Spleen (tissue), 11 donors: ENCODE measurements around the gene VMP1. TPM values are rescaled to one million over a fixed set of nuclear protein-coding genes. Genes with fewer than 3 reads are reported as not detected.
"Not testable (repeated sequence)": the region's sequence is repeated elsewhere in the genome, so short reads cannot be mapped to it uniquely, and the experiment has no call there.

Source experiments
- DNase-seq: peaks from one replicate; pipeline ENCODE4 v3.0.0-alpha.2; 2020
- H3K27ac ChIP-seq, 8 donors: fragments of 200-600 bp; sonication (generic) in 7 of 8; 1 replicate in 4 of 8; 2 replicates in 4 of 8; pipeline versions ENCODE4 v1.5.0 to v1.8.0; 2016 to 2021; ENCODE audit warnings: inconsistent platforms in 4 of 8, mild to moderate bottlenecking in 4 of 8, moderate library complexity in 1 of 8
- H3K27me3 ChIP-seq, 7 donors: fragments of 200-600 bp; sonication (generic) in 6 of 7; replicated peaks in 1 of 7; 1 replicate in 4 of 7; 2 replicates in 3 of 7; pipeline versions ENCODE4 v1.5.0 to v1.8.0; 2016 to 2021; ENCODE audit warnings: inconsistent platforms in 3 of 7, mild to moderate bottlenecking in 1 of 7
- H3K36me3 ChIP-seq, 6 donors: fragments of 200-600 bp; sonication (generic) in 5 of 6; 1 replicate in 4 of 6; 2 replicates in 2 of 6; pipeline versions ENCODE4 v1.5.0 to v1.8.0; 2016 to 2021; ENCODE audit warnings: inconsistent platforms in 2 of 6
- H3K4me1 ChIP-seq, 6 donors: fragments of 200-600 bp; sonication (generic) in 5 of 6; 1 replicate in 3 of 6; 2 replicates in 3 of 6; pipeline versions ENCODE4 v1.5.0 to v1.8.0; 2016 to 2021; ENCODE audit warnings: inconsistent platforms in 3 of 6
- H3K4me3 ChIP-seq, 8 donors: fragments of 200-600 bp; sonication (generic) in 7 of 8; 1 replicate in 4 of 8; 2 replicates in 4 of 8; pipeline versions ENCODE4 v1.5.0 to v1.8.0; 2016 to 2021; ENCODE audit warnings: inconsistent platforms in 4 of 8, mild to moderate bottlenecking in 4 of 8, moderate library complexity in 2 of 8
- H3K9me3 ChIP-seq, 8 donors: fragments of 200-600 bp; sonication (generic) in 7 of 8; 1 replicate in 4 of 8; 2 replicates in 4 of 8; pipeline versions ENCODE4 v1.5.0 to v1.8.0; 2016 to 2021; ENCODE audit warnings: inconsistent platforms in 4 of 8
- CTCF ChIP-seq, 11 experiments: fragments of 200-600 bp in 7 of 11; fragments of 450-650 bp in 4 of 11; sonication (generic) in 4 of 11; IDR thresholded peaks in 8 of 11; conservative IDR thresholded peaks in 3 of 11; 1 replicate in 7 of 11; 2 replicates in 4 of 11; pipeline versions ENCODE4 v1.4.0 to v1.8.0; 2016 to 2021; ENCODE audit warnings: antibody characterized with exemption in 11 of 11, inconsistent platforms in 4 of 11, mild to moderate bottlenecking in 1 of 11
- POLR2A ChIP-seq, 3 donors: fragments of 450-650 bp; IDR thresholded peaks; one replicate each; pipeline ENCODE4 v1.5.1; 2017; ENCODE audit warnings: antibody characterized with exemption in 3 of 3, mild to moderate bottlenecking in 1 of 3
- POLR2AphosphoS5 ChIP-seq, 3 donors: sonication (generic); formaldehyde crosslinking; IDR thresholded peaks; one replicate each; pipeline ENCODE4 v1.5.1; 2017; ENCODE audit warnings: antibody characterized with exemption in 3 of 3
- WGBS, 5 donors: extraction: QIAGEN DNeasy Blood & Tissue Kit in 3 of 5; methylation state at CpG; one replicate each; pipeline versions ENCODE4 v1.1.5 to v1.1.7; 2013 to 2018; 5-methylcytosine and 5-hydroxymethylcytosine counted together
- intact Hi-C: fragments of 100-400 bp; cut with DNase I; formaldehyde crosslinking; loops from one replicate; pipeline ENCODE4 v1.15.0; 2023; ENCODE audit warnings: low total_unique reads
- polyA plus RNA-seq, 3 donors: library from polyadenylated mRNA; stranded (reverse); fragments of 200-250 nt; gene quantifications; one replicate each; pipeline ENCODE4 v1.2.1, GENCODE V29; 2013
- total RNA-seq, 7 donors: library from RNA; depleted of rRNA in 3 of 7; stranded (reverse); fragments of >200 nt in 3 of 7; fragmentation: NEBNext Ultra II Directional in 4 of 7; extraction: Animal tissue kit (Norgen Biotek cat#: 25700) in 4 of 7; gene quantifications; one replicate each; pipeline versions ENCODE4 v1.1.0 to v1.2.1, GENCODE V29; 2016 to 2021
- donor health status: healthy with polysubstance abuse.
- donor health status: DM: no; HTN: no; CAD: no; lungs with moderate emphysema.
- donor health status: DM: no; HTN: no; CAD: no.
- donor health status: Bipolar disorder and iron deficiency.
- donor health status: healthy.
- donor health status: DM: no; HTN: no; CAD: no.
- donor health status: DM: yes; HTN: yes; CAD: no.

Gene VMP1
- total and polyA plus RNA-seq, 10 donors, result 53.2 to 649 (median 304) TPM

- Histone ChIP-seq H3K4me1 (peaks cover 22 to 99% (median 60%) of the 10 kb centered on the region in 6 donors), H3K27ac (peak overlapping the region; percentile 83 to 95 (median 92)), H3K36me3 (peaks cover 0 to 45% (median 8%) of the 10 kb centered on the region in 6 donors), H3K4me3 (peak overlapping the region; percentile 39 to 69 (median 52))
- WGBS, 5 donors, result 46 to 57% (median 54%) methylated on average over 7 of the region's 7 CpGs
- H3K9me3 ChIP-seq, DNase-seq, intact Hi-C loops, H3K27me3 ChIP-seq: not testable (repeated sequence)
- TF ChIP-seq POLR2AphosphoS5 (IDR thresholded peaks at IDR 0.05), result peak in 1 of 3 donors; percentile 80
- peak in 1 of 3 donors; percentile 11 for TF ChIP-seq POLR2A (IDR thresholded peaks at IDR 0.05)
- peak in 1 of 11 experiments; percentile 5 for TF ChIP-seq CTCF (IDR thresholded peaks at IDR 0.05 in 8 of 11, conservative IDR thresholded peaks at IDR 0.05 in 3 of 11)
These were observed 133.8 kb downstream of the VMP1 start for GRCh38 chr17:59841091-59841881.

- WGBS, 5 donors, result 53 to 82% (median 71%) methylated on average over 4 of the region's 4 CpGs
- Histone ChIP-seq H3K36me3 (peaks cover 0 to 45% (median 8%) of the 10 kb centered on the region in 6 donors), H3K27ac (peak overlapping the region; percentile 83 to 95 (median 92)), H3K4me3 (peak overlapping the region in 7 of 8 donors; percentile 17 to 69 (median 53)), H3K4me1 (peaks cover 26 to 99% (median 61%) of the 10 kb centered on the region in 6 donors)
- DNase-seq, intact Hi-C loops, H3K27me3 ChIP-seq, H3K9me3 ChIP-seq: not testable (repeated sequence)
These were observed 134.4 kb downstream of the VMP1 start for GRCh38 chr17:59841882-59842263.

GRCh38 chr17:59842901-59843652 lies 135.6 kb downstream of the VMP1 start:
- Histone ChIP-seq H3K4me1 (peaks cover 36 to 99% (median 65%) of the 10 kb centered on the region in 6 donors), H3K27ac (peak overlapping the region; percentile 20 to 95 (median 92)), H3K36me3 (peaks cover 0 to 45% (median 8%) of the 10 kb centered on the region in 6 donors), H3K4me3 (peak overlapping the region in 3 of 8 donors; percentile 50 to 69 (median 53)), H3K9me3 (no peaks in the 10 kb centered on the region), H3K27me3 (no peaks in the 10 kb centered on the region)
- WGBS, 5 donors, result 68 to 84% (median 76%) methylated on average over 13 of the region's 13 CpGs
- TF ChIP-seq POLR2A (IDR thresholded peaks at IDR 0.05) (peak in 1 of 3 donors; percentile 2), CTCF (IDR thresholded peaks at IDR 0.05 in 8 of 11, conservative IDR thresholded peaks at IDR 0.05 in 3 of 11) (no peak), POLR2AphosphoS5 (IDR thresholded peaks at IDR 0.05) (peak in 2 of 3 donors; percentile 56 to 88)
- DNase-seq, result no peak
- intact Hi-C loops, result no loop called here

- no peak for DNase-seq
- no peak for TF ChIP-seq POLR2A (IDR thresholded peaks at IDR 0.05)
- TF ChIP-seq POLR2AphosphoS5 (IDR thresholded peaks at IDR 0.05), result peak in 1 of 3 donors; percentile 70
- TF ChIP-seq CTCF (IDR thresholded peaks at IDR 0.05 in 8 of 11, conservative IDR thresholded peaks at IDR 0.05 in 3 of 11), result no peak
- no peaks in the 10 kb centered on the region for H3K27me3 ChIP-seq
- intact Hi-C loops, result no loop called here
- H3K9me3 ChIP-seq, result no peaks in the 10 kb centered on the region
- 81 to 88% (median 87%) methylated on average over 3 of the region's 3 CpGs for WGBS, 5 donors
- peak overlapping the region; percentile 66 to 92 (median 82) for H3K27ac ChIP-seq
- H3K36me3 ChIP-seq, result peaks cover 0 to 32% (median 4%) of the 10 kb centered on the region in 6 donors
- peaks cover 36 to 99% (median 76%) of the 10 kb centered on the region in 6 donors for H3K4me1 ChIP-seq
- no peak overlapping the region for H3K4me3 ChIP-seq
These were observed 137.6 kb downstream of the VMP1 start for GRCh38 chr17:59844884-59845594.
